ENCODE results near the gene CRACR2A. TPM values are rescaled to one million over a fixed set of nuclear protein-coding genes. Genes with fewer than 3 reads are reported as not detected.

The CRACR2A gene
- total RNA-seq, 2 experiments from 2014 or later: 35.3 to 36.9 TPM

DNA sequence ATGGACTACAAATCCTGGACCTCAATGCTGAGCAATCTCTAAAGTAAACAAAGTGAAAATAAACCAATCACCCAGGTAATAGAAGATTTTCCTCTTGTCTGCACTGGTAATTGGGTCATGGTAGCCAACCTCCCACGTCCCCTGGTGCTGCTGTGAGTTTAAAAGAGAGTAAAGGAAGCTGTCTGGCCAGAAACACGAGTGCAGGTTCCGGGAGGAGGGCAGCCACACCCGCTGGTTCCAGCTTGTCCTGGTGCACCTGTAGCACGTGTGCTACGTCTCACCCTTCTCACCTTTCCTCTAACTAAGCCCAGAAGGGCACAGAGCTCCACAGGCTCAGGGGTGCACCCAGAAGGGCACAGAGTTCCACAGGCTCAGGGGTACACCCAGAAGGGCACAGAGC lies 5.4 kb downstream of the CRACR2A start:
- DNase-seq (no peak), ATAC-seq (ENCODE audit: low read depth) (no peak)
- Mint-ChIP-seq H3K9me3 (peaks cover 3% of the 10 kb centered on the region), H3K4me3 (peak overlapping the region; percentile 43), H3K27me3 (no peaks in the 10 kb centered on the region), H3K36me3 (peaks cover 47% of the 10 kb centered on the region), H3K27ac (no peak overlapping the region), H3K4me1 (peaks cover 66% of the 10 kb centered on the region)
- POLR2A ChIA-PET: no interaction called here

DNA sequence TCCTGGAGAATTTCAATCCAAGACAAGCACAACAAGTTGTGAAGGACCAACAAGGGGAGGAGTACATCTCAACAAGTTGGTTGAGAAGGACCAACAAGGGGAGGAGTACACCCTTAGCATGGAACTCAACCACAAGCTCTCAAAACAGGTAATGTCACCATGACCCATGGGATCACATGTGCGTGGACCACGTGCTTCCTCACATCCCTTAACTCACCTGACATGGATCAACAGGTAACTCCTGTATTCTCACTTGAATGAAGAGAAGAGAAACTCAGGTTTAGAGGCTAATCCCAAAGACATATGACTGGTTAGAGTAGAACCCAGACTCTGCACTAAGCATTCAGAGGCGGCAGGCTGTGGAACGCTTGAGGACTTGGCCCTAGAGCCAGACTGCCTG lies 6.2 kb downstream of the CRACR2A start:
- H3K4me3 Mint-ChIP-seq: no peak overlapping the region
- H3K9me3 Mint-ChIP-seq: peaks cover 3% of the 10 kb centered on the region
- no peak for ATAC-seq (ENCODE audit: low read depth)
- H3K27me3 Mint-ChIP-seq: no peaks in the 10 kb centered on the region
- DNase-seq: no peak
- POLR2A ChIA-PET: no interaction called here
- H3K27ac Mint-ChIP-seq: no peak overlapping the region
- peaks cover 48% of the 10 kb centered on the region for H3K36me3 Mint-ChIP-seq
- peaks cover 63% of the 10 kb centered on the region for H3K4me1 Mint-ChIP-seq

DNA sequence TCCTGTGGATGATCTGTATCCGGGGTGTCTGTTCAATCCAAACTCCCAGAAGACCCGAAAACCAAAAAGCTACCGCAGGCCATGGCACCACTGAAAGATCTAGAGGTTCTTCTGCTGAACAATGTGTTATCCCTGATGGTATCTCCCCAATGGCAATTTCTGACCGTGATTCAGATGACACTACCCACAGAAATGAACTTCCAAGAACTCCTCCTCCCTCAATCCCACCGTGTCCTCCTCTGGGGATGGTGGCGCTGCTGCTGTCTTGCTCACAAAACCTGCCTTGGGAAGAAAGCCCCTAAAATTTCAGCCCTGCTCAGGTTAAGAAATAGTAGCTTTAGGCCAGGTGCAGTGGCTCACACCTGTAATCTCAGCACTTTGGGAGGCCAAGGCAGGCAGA lies 7.8 kb downstream of the CRACR2A start:
- POLR2A ChIA-PET: no interaction called here
- no peak for DNase-seq
- peaks cover 50% of the 10 kb centered on the region for H3K4me1 Mint-ChIP-seq

DNA sequence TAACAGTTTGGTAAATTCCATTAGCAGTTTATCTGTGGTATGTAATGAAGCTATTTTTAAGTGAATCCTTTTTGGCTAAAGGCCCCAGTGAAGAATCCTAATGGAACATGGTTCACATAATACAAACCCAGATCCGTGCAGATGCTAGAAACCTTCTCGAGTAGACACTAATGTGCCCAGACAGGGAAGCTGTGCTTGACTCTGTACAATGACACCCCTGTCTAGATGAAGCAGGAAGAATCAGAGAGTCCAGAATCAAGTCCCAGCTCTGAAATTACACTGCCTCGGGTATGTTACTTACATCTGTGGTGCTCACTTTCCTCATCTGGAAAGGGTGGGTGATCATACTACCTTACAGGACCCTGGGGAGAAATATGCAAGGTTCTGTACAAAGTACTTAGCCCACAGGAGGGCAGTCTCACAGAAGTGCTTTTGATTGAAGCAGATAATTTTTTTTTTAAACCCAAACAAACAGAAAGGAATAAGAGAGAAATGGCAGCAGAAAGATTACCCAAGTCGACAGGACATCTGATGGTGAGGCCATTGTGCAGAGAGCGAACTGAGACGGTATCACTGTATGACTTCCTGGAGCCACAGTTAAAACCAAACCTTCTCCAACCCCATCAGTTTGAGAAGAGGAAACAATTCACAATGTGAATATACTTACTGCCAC lies 8.5 kb downstream of the CRACR2A start:
- H3K36me3 Mint-ChIP-seq: peaks cover 45% of the 10 kb centered on the region
- peaks cover 3% of the 10 kb centered on the region for H3K9me3 Mint-ChIP-seq
- DNase-seq: no peak
- peaks cover 47% of the 10 kb centered on the region for H3K4me1 Mint-ChIP-seq
- H3K4me3 Mint-ChIP-seq: peak overlapping the region; percentile 36
- H3K27me3 Mint-ChIP-seq: no peaks in the 10 kb centered on the region
- peak; percentile 40 for ATAC-seq (ENCODE audit: low read depth)
- peak overlapping the region; percentile 79 for H3K27ac Mint-ChIP-seq
- POLR2A ChIA-PET: interaction anchor here (1.5 to 1.6 kb wide), 2 partner anchors 9 to 16 kb away, joined by 6 to 8 read pairs; partner anchors contain the start of gene CRACR2A

More for the DNA sequence above, 7.8 kb downstream of the CRACR2A start:
- Mint-ChIP-seq H3K27ac (peak overlapping the region; percentile 57), H3K27me3 (no peaks in the 10 kb centered on the region), H3K9me3 (peaks cover 3% of the 10 kb centered on the region), H3K4me3 (no peak overlapping the region), H3K36me3 (peaks cover 45% of the 10 kb centered on the region)
- ATAC-seq (ENCODE audit: low read depth): no peak

DNA sequence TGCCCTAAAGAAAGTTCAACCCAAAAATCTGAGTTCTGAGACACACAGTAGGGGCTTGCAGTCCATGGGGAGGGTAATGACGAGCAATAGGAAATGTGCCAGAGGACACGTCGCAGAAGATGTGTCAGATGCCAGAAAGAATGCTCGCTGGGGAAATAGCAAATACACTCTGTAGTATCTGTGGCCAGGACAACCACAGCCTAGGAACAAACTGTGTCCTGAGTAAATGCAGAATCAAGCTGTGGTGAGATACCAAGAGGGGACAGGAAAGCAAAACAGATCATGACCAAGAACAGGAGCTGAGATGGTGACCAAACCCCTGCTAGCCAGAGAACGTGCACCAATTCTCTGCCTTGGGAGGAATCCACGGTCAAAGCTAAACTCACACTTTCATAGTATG lies 9.1 kb downstream of the CRACR2A start:
- H3K36me3 Mint-ChIP-seq: peaks cover 44% of the 10 kb centered on the region
- H3K9me3 Mint-ChIP-seq: peaks cover 3% of the 10 kb centered on the region
- POLR2A ChIA-PET: interaction anchor here (1.5 to 1.6 kb wide), 2 partner anchors 9 to 15 kb away, joined by 6 to 8 read pairs; partner anchors contain the start of gene CRACR2A
- peak overlapping the region; percentile 36 for H3K4me3 Mint-ChIP-seq
- H3K27ac Mint-ChIP-seq: peak overlapping the region; percentile 79
- peaks cover 50% of the 10 kb centered on the region for H3K4me1 Mint-ChIP-seq
- no peaks in the 10 kb centered on the region for H3K27me3 Mint-ChIP-seq
- no peak for DNase-seq
- peak; percentile 53 for ATAC-seq (ENCODE audit: low read depth)

DNA sequence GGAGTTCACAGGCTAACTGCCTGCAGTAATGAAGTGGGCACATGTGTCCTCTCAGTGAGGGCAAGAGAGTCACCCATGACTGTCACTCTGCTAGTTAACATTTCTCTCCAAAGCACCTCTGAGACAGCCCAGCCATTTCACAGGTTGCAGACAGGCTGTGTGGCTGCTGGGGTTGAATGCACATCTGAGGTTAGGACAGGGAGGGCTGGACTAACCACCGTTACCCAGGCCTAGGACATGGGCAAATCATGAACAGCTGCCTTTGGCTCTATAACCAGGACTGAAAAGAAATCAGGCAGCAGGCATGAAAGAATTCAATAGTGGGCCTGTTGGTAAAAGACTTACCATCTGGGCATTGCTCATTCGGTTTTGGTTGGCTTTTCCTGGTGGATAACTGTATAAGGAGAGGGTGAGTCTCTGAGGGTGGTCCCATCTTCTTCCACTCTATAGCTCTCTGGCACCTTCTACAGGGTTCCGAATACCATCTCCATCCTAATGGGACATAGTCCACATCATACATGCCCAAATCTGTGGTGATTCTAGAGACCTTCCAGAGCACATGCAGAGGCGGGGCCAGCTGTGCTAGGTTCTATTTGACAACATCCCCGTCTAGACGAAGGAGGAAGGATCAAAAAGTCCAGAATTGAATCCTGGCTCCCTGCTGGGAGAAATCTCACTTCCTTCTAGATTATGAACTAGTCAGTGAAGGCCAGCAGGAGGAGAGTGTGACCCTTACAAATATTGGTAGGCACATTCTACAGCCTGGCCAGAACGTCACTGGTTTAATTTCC lies 10.8 kb downstream of the CRACR2A start:
- Mint-ChIP-seq H3K27me3 (no peaks in the 10 kb centered on the region), H3K9me3 (peaks cover 3% of the 10 kb centered on the region), H3K36me3 (peaks cover 42% of the 10 kb centered on the region), H3K4me3 (no peak overlapping the region), H3K27ac (no peak overlapping the region), H3K4me1 (peaks cover 39% of the 10 kb centered on the region)
- DNase-seq (no peak), ATAC-seq (ENCODE audit: low read depth) (no peak)
- POLR2A ChIA-PET: interaction anchor here (1.1 to 1.5 kb wide), 2 partner anchors 8 to 11 kb away, joined by 3 read pairs; partner anchors contain the start of gene CRACR2A

DNA sequence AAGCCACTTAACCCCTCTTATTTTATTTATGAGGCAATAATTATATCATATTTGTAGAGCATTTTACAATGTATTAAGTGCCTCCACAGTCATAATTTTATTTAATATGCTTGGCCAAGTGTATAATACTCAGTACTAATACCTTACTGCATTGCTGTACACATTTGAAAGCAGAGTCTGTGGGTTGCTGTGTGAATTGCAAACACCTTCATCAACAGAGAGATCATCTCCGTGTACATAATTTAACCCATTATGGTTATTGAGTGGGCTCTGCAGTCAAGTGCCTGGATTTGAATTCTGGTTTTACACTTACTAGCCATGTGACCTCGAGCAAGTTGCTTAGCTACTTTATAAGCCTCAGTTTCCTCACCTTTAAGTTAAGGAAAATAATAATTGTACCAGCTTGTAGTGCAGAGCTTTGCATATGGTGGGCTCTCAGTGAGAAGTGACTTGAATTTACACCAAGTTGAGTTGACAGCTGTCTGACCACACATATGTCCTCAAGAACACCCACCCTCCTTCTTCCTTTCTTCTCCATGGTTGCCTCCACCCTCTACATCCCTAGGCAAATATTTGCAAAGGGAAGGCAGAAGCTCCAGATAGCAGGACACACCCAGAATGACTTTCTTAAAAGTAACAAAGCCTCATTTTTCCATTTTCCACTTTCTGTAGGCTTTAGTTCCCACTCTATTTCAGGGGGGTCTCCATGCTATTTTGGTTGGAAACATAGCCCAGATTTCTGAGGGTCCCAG lies 12.3 kb downstream of the CRACR2A start:
- H3K4me1 Mint-ChIP-seq: peaks cover 33% of the 10 kb centered on the region
- no peak overlapping the region for H3K27ac Mint-ChIP-seq
- ATAC-seq (ENCODE audit: low read depth) (no peak), DNase-seq (no peak)
- peaks cover 29% of the 10 kb centered on the region for H3K36me3 Mint-ChIP-seq
- no peaks in the 10 kb centered on the region for H3K27me3 Mint-ChIP-seq
- POLR2A ChIA-PET: no interaction called here
- no peak overlapping the region for H3K4me3 Mint-ChIP-seq
- no peaks in the 10 kb centered on the region for H3K9me3 Mint-ChIP-seq

DNA sequence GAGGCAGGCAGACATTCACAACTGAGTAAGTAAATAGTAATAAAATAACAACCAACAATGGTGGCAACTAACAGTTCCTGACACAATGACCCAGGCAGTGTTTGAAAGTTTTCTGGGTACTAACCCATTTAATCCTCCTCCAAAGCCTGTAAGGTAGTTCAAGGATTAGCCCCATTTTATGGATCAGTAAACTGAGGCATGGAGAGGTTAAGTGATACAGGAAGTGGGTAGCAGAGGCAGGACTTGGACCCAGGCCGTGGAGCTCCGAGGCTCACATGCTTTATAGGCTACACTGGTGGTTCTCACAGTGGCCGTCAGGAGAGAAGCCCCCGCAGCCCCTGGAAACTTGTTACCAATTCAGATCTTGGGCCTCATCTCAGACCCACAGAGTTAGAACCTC lies 17.5 kb downstream of the CRACR2A start:
- H3K27ac Mint-ChIP-seq: no peak overlapping the region
- no peak overlapping the region for H3K4me3 Mint-ChIP-seq
- ATAC-seq (ENCODE audit: low read depth) (no peak), DNase-seq (no peak)
- H3K36me3 Mint-ChIP-seq: peaks cover 19% of the 10 kb centered on the region
- H3K9me3 Mint-ChIP-seq: no peaks in the 10 kb centered on the region
- H3K4me1 Mint-ChIP-seq: peaks cover 6% of the 10 kb centered on the region
- H3K27me3 Mint-ChIP-seq: no peaks in the 10 kb centered on the region
- POLR2A ChIA-PET: no interaction called here

DNA sequence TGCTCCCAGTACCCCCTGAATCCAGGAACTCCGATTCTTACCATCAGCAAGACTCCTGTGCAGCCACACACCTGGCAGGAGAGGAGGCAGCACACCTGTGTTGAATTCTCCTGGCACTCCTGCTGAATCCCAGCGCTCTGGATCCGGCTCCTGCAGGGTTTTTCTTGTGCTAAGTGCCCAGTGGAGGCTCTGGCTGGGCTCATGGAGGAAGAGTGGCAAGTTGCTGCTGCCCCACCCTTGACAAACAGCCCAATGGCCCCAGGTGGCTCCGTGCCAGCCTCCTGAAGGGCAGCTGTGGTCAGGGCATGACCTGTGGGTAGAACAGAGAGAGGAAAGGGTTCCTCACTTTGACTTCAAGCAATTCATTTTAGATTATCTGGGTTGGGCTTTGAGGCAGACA lies 20.0 kb downstream of the CRACR2A start:
- no peaks in the 10 kb centered on the region for H3K27me3 Mint-ChIP-seq
- no peak overlapping the region for H3K4me3 Mint-ChIP-seq
- H3K36me3 Mint-ChIP-seq: peaks cover 29% of the 10 kb centered on the region
- POLR2A ChIA-PET: interaction anchor here (0.9 kb wide), 1 partner anchor 20 kb away, joined by 3 read pairs; the partner anchor contains the start of gene CRACR2A
- DNase-seq (no peak), ATAC-seq (ENCODE audit: low read depth) (no peak)
- no peak overlapping the region for H3K27ac Mint-ChIP-seq
- H3K4me1 Mint-ChIP-seq: peaks cover 19% of the 10 kb centered on the region
- H3K9me3 Mint-ChIP-seq: no peaks in the 10 kb centered on the region

DNA sequence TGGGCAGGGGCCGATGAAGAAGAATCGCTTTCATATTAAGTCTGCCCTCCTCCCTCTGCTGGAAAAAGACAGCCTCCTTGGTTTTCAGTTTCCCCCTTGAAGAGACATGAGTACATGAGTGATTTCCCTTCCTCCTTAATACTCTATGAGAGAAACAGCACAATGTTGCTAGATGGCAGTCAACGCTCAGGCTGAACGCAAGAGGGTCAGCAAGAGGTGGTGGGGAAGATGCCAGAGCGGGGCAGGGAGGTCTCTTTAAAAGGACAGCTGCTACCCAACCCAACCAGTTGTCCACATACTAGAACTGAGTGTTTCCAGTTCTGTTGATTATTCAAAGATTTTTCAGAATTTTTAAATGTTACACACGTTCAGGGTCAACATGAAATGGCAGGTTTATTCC lies 22.8 kb downstream of the CRACR2A start:
- H3K4me3 Mint-ChIP-seq: no peak overlapping the region
- H3K27me3 Mint-ChIP-seq: no peaks in the 10 kb centered on the region
- H3K36me3 Mint-ChIP-seq: peaks cover 43% of the 10 kb centered on the region
- DNase-seq (no peak), ATAC-seq (ENCODE audit: low read depth) (no peak)
- POLR2A ChIA-PET: interaction anchor here (2.3 kb wide), 1 partner anchor 23 kb away, joined by 15 read pairs; the partner anchor contains the start of gene CRACR2A
- peak overlapping the region; percentile 37 for H3K27ac Mint-ChIP-seq
- peaks cover 3% of the 10 kb centered on the region for H3K9me3 Mint-ChIP-seq
- H3K4me1 Mint-ChIP-seq: peaks cover 30% of the 10 kb centered on the region

DNA sequence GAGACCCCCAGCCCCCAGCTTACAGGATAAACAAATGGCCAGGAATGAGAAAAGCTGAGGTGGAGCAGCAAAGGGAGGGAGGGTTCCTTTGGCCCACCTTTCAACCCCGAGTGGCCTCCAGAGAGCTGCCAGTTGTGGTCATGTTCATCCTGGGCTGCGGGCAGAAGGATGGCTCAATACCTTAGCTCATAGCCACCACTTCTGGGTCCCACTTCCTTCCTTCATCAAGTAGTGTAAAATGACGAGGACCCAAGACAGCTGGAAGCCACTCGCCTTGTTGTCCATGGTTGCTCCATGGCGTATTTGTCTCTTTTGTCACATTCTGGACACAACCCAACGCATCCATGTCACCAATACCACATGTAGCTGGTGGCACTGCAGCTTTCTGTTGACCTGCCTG lies 24.2 kb downstream of the CRACR2A start:
- Mint-ChIP-seq H3K27me3 (no peaks in the 10 kb centered on the region), H3K9me3 (peaks cover 10% of the 10 kb centered on the region), H3K4me1 (peaks cover 28% of the 10 kb centered on the region), H3K36me3 (peaks cover 56% of the 10 kb centered on the region), H3K4me3 (peak overlapping the region; percentile 71), H3K27ac (peak overlapping the region; percentile 85)
- POLR2A ChIA-PET: interaction anchor here (1.5 to 2.3 kb wide), 2 partner anchors 15 to 24 kb away, joined by 6 to 15 read pairs; partner anchors contain the start of gene CRACR2A
- DNase-seq: no peak
- peak; percentile 72 for ATAC-seq (ENCODE audit: low read depth)

DNA sequence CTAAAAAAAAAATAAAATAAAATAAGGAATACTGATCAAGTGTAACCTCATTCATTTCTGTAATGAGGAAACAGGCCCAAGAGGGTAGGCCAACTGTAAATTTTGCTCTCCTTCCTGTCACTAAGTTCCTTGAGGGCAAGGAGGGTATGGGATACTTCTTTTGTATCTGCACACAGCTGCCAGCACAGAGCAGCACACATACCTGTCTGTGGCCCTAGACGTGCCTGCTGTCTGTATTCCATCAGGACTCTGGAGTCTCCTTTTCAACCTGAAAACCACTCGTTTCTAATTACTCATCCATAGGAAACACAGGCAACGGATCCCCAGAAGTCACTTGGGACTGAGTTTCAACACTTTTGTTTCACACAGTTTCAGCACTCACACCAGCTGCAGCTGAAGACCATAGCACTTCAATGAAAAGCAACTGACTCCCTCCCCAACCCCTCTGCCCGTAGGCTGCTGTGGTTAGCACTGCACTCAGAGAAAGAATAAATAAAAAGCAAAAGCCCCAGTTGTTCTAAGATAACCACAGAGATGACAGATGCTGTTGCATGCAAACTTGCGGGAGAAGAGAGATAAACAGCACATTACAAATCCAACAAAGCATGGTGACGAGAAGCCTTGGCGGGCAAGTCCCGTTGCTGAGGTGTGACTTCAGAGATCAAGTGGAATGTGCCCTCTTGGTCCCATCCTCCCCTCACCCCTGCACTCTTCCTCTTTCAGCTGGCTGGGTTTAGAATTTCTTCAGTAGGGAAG lies 24.9 kb downstream of the CRACR2A start:
- Mint-ChIP-seq H3K27me3 (no peaks in the 10 kb centered on the region), H3K36me3 (peaks cover 59% of the 10 kb centered on the region), H3K27ac (peak overlapping the region; percentile 85), H3K4me3 (peak overlapping the region; percentile 71), H3K9me3 (peaks cover 11% of the 10 kb centered on the region), H3K4me1 (peaks cover 28% of the 10 kb centered on the region)
- POLR2A ChIA-PET: interaction anchor here (0.6 to 2.3 kb wide), 3 partner anchors 16 to 786 kb away, joined by 3 to 15 read pairs (median 6); partner anchors contain the start of gene CRACR2A
- peak; percentile 75 for ATAC-seq (ENCODE audit: low read depth)
- DNase-seq: peak; percentile 41

All from activated naive CD8-positive, alpha-beta T cell treated with anti-CD3 and anti-CD28 coated beads, Interleukin-2, amount 10 ng/mL, durations not matched to agents 7 days and 5 days (primary cell).